ENCODE measurements around the gene PIWIL4.

- TF ChIP-seq, protein P1, sequence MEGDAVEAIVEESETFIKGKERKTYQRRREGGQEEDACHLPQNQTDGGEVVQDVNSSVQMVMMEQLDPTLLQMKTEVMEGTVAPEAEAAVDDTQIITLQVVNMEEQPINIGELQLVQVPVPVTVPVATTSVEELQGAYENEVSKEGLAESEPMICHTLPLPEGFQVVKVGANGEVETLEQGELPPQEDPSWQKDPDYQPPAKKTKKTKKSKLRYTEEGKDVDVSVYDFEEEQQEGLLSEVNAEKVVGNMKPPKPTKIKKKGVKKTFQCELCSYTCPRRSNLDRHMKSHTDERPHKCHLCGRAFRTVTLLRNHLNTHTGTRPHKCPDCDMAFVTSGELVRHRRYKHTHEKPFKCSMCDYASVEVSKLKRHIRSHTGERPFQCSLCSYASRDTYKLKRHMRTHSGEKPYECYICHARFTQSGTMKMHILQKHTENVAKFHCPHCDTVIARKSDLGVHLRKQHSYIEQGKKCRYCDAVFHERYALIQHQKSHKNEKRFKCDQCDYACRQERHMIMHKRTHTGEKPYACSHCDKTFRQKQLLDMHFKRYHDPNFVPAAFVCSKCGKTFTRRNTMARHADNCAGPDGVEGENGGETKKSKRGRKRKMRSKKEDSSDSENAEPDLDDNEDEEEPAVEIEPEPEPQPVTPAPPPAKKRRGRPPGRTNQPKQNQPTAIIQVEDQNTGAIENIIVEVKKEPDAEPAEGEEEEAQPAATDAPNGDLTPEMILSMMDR (IDR thresholded peaks at IDR 0.05; ENCODE audit: borderline replicate concordance, extremely low read depth, low read length, poor library complexity, severe bottlenecking) = no peak
- TF ChIP-seq EZH2 (IDR thresholded peaks at IDR 0.05; ENCODE audit: borderline replicate concordance, low read depth, low read length, severe bottlenecking) = no peak
Observed at GRCh38 chr11:94536386-94536785, 30.8 kb upstream of the PIWIL4 start.
